HG02610 (cell line): ENCODE measurements around the gene SPACA4.

Source experiments
- ATAC-seq: cut with Tn5 transposase; IDR thresholded peaks from one replicate; pipeline ENCODE4 v1.9.1; 2021; ENCODE audit warnings: mild to moderate bottlenecking, moderate library complexity; ENCODE audit not compliant: unreplicated experiment

The SPACA4 gene

DNA sequence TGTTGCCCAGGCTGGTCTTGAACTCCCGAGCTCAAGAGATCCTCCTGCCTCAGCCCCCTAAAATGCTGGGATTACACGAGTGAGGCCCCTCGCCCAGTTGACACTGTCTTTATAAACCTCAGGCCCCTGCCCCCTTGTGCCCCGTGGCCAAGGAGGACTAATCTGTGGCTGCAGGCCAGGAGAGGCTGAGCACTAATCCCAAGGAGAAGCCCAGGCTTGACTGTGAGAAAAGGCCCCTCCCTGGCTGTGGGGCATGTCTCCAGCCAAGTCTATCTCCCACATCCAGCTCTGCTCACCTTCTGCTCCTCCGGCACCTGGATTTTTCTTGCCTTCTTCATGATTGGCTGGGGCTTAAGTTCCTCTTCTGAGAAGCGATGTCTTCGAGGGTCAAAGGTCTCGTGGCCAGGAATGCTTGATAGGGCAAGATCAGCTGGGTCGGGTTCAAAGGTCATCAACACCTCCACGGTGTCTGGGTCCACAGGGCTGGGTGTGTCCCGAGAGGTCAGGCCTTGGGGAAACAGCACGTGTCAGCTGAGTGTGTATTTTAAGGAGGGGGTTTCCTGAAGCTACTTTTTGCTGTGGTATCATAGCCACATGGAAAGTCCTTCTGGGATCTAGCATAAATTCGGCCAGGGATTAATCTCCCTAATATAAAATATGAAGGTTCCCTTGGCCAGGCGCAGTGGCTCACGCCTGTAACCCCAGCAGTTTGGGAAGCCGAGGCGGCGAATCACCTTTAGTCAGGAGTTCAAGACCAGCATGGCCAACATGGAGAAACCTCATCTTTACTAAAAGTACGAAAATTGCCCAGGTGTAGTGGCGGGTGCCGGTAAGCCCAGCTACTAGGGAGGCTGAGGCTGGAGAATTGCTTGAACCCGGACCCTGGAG lies 26.9 kb downstream of the SPACA4 start:
- no peak for ATAC-seq

DNA sequence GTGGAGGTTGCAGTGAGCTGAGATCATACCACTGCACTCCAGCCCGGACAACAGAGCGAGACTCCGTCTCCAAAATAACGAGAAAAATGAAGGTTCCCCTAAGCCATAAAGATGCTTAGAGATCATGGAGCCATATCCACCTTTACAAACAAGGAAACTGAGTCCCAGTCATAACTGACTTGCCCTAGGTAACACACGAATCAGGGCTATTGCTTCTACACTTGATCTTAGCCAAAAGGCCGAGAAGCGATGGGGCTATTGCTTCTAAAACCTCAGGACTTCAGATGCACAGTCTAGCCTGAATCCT lies 27.4 kb downstream of the SPACA4 start:
- no peak for ATAC-seq

DNA sequence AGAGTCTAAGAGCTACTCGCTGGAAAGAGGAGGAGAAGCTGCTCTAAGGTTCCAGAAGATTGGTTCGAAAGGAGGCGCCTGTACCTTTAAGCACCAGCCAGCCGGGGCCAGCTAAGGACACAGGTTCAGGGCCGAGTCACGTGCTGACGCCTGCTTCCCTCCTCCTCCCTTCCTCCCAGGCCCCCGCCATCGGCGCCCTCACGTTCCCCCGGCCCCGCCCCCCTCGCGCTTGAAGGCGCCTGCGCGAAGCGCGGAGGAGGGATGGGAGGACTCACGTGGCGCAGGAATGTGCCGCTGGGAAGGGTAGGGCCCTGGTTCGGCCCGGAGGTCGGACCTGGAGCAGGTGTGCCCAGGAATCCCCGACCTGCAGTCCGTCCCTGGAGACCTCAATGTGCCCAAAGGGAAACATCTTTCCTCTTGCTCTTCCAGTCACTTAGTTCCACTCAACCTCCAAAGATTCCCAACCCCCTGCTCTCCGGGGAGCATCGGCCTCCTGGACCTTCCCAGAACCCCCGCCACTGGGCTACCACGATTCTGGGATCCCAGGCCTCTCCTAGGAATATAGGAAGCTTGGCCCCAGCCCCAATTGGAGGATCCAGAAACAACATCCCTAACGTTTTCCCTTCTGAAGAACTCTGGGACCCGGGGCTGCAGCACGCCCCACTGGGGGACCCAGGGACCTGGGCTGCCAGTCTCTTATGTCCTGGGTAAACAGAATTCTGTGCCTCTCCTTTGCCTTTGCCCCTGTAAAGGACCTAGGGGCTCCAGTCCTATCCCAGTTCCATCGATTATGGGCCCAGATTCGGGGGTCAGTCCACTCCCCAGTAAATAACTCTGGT lies 28.1 kb downstream of the SPACA4 start:
- ATAC-seq = peak; percentile 35

DNA sequence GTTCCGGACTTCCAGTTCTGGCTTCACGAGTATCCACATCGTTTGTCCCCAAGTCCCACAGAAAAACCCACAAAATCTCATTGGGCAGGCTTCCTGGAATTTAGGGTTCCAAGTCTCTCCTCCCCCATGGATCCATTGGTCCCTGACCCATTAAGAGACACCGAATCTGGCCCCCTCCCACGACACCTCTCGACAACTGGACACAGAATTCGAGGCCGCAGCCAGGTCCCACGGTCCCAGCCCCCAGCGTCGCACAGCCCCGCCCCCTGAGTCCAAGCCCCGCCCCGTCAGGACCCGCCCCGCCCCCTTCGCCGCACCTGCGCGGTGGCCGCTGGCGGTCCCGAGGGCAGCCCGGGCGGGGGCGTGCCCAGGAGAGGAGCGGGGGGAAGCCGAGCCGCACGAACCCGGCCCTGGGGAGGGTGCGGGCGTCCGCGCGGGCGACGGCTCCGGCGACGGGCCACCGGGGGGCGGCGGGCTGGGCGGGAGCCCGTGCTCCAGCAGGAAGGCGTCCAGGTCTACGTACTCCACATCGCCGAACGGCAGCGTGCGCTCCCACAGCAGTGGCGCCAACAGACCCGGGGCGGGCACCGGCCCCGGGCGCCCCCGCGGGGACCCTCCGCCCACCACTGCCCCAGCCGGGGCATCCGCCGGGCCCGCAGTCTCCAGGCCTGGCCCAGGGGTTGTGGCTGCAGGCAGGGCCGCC lies 28.9 kb downstream of the SPACA4 start:
- no peak for ATAC-seq

DNA sequence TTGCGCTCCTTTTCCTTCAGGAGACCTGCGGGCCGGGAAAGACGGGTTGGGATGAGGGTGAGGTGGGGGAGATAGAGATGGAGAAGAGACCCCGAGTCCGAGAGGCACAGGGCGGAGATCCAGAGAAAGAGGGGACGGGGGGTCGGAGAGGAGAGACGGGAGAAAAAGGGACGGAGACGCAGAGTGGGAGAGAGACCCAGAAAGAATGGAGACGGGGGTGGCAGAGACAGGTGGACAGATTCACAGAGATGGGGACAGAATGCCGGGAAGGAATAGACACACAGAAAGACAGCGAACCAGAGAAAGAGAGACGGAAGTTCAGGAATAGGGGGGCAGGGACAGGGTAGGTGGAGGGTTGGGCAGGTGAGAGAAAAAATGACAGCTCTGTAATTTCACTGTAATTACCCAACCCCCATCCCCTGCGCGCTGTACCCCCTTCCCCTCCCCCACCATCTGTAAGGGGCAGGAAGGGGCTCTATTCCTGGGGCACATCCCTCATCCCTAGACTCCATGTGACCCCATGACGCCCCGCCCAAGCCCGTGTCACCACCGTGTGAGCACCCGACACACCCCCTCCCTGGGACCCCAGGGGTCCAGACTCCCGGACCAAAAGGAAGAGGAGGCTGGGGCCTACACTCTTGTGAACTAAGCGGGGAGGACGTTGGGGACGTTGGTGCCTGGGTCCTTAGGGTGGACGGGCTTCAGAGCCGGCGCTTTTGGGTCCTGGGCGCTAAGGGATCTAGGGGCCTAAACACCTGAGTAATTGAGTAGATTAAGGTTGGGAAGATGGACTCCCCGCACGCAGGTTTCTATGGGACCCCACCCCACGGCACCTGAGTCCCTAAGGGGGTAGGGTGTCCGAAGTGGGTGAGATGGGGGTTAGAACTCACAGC lies 29.7 kb downstream of the SPACA4 start:
- no peak for ATAC-seq

DNA sequence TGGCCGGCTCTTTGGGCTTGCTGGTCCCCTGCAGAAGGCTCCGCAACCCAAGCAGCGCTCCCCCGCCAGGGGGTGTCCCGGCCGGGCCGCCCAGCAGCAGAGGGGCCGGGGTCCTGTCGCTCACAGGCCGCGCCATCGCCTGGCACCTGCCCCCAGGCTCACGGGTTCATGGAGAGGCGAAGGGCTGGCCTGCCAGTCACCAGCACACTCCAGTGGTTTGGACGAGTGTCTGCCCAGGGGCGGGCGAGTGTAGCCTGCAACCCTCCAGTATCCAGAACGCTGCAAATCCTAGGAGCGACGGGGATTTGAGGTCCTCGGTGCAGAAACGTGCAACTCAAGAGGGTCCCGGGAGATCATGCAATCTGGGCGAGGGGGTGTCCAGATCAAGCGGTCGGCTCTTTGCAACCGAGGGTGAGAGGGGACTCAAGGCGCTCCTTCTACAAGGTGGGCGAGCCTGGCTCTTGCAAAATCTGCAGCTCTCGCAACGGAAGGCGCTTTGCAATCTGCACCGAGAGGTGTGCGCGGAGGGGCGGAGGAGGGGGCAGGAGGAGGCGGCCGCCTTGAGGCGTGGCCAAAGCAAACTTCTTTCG lies 30.4 kb downstream of the SPACA4 start, which contains the start of gene DBP:
TSS of gene DBP (minus strand) at position 521 of the 590 bp plus-strand sequence. CDS start at position 136, 385 bp downstream.
- ATAC-seq = no peak

DNA sequence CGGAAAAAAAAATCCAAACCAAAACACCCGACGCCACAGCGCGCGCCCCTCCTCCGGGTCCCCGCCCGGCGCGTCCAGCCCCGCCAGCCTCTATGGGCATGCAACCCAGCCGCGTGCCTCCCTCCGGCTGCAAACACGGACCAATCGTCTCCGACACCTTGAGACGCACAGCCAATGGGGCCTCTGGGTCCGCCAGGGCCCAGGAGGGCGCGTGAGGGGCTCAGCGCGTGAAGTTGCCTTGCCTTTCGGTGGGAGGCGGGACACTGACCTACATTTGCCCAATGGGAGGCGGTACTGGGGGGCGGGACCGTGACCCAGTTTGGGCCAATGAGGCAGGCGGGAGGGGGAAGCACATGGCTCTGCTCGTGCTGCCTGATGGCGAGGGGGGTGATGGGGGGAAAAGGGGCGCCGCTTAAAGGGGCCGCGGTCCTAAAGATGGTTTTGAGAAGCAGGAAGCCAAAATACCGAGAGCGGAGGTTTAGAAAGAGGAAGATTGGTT lies 31.0 kb downstream of the SPACA4 start:
- peak; percentile 70 for ATAC-seq

DNA sequence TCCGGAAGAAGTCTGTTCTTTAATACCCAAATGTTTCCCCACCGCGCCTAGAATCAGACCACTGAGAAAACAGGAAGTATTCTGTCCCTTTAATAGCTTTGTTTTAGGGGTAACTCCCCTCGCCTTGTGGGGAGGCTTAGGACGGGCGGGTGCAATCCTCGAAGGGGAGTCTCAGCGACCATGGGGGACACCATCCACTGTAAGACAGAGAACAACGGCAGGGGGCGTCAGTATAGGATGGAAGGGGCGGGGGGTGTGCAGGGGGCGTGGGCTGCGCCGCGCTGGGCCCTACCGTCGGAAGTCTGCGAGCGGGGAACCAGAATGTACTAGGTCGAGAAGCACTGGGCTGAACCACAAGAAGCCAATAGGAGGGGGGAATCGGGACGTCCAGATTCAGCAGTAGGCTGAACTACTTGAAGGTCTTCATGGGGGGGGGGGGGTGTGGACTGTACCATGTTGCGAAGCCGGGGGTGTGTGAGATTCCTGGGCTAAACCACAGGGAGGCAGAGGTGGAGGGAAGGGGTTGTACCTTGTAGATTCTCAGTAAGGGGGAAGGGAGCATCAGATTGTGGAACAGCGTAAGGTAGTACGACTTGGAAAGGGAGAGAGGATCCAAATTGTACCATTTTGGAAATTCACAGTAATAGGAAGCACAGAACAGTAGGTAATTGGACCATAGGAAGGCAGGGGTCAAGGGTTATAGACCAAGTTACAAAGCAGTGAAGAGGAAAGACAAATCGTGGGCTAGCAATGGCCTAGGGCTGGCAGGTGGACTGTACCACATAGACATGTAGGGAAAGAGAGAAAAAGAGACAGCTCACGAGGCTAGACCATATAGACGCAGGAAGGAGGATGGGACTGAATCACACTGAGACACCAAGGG lies 31.6 kb downstream of the SPACA4 start:
- ATAC-seq = peak; percentile 2

DNA sequence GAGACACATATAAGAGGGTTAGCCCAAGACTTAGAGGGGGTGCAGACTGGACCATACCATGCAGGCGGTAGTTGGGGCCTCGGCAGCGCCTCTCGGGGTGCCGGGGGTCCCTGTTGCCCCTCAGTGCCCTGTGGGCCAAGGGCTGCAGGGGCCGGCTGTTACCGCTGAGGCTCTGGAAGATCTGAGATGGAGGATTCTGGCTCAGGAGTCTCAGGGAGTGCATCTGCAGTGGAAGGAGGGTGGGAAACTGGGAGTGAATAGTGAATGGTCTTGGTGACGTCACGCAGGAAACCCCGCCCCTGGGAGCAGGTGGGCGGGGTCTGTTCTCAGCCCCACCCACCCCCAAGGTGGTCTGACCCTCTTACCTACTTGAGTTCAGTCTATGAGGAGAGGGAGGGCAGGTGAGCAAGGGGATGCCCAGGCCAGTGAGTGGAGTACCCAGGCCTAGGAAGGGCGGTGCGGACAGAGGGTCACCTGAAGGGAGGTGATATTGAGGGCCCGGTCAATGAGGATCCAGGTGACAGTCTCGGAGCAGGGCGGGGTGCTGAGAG lies 32.4 kb downstream of the SPACA4 start:
- ATAC-seq = no peak

DNA sequence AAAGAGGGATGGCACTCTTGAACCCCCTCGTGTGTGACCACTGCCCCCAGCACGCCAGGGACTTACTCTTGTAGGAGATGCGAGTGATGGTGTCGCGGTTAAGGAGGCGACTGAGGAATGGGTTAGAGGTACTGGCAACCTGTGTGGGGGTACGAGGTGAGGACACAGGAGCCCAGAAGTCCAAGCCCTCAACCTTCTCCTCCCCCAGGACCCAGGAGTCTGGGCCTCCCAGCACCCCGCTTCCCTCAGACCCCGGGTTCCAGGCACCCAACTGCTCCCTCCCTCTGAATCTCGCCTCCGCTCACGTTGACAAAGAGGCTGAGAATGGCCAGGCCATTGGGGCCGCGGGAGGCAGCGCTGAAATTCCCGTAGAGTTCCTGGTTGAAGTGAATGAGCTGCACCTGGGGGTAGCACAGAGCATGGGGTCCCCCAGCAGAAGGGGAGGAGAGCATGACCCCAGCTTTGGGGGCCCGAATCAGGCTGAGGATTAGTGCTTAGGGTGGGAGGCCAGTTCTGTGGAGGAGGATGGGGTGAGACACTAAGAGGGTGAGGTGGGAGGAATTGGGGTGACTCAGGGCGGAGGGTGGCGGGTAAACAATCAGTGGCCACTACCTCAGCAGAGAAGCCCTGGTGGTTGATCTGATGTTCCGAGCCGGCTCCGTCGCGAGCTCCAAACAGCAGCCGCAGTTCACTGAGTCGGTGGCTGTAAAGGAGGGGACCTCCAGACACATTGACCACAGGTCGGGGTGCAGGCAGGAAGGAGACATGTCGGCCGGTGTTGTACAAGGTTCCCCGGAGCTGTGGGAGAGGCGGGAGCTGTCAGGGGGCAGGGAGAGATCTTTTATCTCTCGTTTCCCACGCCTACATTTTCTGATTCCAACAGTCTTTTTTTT lies 33.2 kb downstream of the SPACA4 start:
- no peak for ATAC-seq

DNA sequence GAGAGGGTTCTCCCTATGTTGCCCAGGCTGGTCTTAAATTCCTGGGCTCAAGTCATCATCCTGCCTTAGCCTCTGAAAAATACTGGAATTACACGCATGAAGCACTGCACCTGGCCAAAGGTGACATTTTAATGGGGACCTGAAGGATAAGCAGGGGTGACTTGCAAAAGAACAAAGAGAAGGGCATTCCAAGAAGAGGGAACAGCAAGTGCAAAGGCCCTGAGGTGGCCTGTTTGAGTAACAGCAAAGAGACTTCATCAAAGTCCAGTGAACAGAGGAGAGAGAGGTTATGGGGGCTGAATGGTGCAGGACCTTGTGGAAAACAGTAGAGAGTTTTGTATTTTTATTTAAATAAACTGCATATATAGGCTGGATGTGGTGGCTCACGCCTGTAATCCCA lies 35.3 kb downstream of the SPACA4 start:
- no peak for ATAC-seq

DNA sequence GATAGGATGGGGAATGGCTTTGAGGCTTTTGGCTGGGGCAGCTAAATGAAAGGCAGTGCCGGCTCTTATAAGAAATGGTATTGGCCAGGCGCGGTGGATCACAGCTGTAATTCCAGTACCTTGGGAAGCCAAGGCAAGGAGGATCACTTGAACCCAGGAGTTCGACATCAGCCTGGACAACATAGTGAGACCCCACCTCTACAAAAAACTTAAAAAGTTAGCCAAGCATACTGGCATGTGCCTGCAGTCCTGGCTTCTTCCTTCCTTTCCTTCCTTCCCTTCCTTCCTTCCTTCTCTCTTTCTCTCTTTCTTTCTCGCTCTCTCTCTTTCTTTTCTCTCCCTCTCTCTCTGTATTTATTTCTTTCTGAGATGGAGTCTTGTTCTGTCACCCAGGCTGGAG lies 36.3 kb downstream of the SPACA4 start:
- ATAC-seq = no peak

DNA sequence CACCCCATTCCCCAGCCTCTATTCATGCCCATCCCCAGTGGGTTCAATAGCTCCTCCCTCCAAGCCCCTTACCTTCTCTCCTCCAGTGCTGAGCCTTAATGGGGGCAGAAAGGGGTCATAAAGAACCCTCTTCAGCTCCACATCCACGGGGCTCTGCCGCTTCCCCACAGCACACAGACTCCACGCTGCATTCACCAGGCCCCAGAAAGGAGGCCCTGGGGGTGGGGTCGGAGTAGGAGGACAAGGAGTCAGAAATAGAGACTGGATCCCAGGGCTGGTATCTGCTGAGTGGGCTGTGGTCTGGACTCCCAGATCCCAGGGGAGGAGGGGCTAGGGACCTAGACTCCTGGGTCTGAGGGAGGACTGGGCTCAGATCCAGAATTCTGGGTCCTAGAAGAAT lies 37.8 kb downstream of the SPACA4 start:
- no peak for ATAC-seq

DNA sequence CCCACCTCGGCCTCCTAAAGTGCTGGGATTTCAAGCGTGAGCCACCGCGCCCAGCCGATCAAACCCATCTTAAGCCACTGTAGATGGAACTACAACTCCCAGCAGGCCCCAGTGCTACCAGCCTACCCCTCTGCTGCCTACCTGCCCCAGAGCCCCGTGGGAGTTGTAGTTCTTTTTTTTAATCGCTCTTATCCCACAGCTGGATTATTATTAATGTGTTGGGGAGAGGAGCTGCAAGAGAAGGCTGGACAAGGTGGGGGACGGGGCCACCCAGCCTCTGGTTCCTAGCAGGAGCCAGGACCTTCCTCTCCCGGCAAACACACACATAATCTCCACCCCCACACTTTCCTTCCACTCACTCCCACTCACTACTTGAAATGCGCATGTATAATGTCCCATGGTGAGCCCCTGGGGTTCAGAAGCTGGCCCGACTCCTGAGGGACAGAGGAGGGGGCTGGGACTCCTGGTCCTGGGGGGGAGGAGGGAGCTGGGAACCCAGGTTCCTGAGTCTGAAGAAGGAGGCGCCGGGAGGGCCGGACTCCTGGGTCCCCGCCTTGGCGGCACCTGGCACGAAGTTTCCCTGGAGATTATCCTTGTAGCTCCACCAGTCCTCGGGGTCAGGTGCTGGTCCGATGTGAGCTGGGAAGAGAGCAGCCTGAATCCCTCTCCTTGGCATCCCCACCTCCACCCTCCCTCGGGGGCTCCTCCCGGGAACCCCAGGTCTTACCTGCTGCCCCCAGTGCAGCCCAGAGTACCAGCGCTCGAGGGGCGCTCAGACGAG lies 38.5 kb downstream of the SPACA4 start:
- ATAC-seq = no peak

DNA sequence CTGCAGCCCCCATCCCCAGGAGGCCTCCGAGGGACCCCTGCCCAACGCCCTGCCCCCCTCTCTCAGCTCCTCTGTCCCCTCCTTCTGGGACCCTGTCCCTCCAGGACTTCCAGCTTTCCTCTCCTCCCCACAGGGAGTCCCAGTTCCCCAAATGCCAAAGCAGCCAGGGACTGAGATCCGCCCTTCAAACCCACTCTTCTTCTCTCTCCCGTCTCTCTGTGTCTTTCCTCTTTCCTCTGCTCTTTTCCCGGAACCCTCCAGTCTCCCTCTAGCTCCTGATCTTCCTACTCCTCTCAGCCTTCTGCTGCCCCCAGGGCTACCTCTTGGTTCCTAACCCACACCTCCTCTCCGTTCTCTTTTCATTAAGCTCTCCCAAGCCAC lies 39.1 kb downstream of the SPACA4 start:
- no peak for ATAC-seq

DNA sequence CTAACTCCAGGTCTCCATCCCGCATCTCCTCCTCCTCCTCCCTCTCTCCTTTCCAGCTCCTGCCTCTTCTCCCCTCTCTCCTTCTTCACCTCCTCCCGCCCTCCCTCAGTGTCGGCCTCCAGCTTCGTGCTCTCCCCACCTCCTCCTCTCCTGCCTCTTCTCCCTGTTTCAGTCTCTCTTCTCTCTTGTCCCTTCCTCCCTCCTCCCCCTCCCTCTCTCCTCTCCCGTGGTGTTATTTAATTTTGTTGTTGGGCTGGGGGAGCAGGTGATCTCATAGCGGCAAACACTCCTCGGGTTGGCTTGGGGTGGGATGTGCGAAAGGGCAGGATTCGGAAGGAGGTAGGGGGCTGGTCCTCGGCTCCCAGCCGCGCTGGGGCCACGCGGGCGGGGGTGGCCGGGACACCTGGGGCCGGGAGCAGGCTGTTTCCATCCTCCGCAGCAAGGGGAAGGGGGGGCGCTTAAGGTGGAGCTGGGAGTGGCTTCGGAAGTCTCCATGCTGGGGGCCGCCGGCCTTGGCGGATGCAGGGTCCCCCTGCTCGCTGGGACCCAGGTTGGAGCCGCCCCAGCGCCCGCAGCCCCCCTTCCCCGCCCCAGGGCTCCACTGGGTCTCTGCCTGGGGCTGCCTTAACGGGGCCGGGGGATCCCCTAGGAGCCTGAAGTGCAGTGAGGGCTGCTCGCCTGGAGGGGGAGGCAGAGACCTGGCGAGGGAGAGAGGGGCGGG lies 39.6 kb downstream of the SPACA4 start, which contains the start of gene CA11:
TSS of gene CA11 (minus strand) at position 187 of the 721 bp plus-strand sequence. CDS start 555 bp downstream, outside the sequence.
- peak; percentile 86 for ATAC-seq
